ENCODE measurements around the gene UXT. TPM values are rescaled to one million over a fixed set of nuclear protein-coding genes. Genes with fewer than 3 reads are reported as not detected.

The UXT gene
- total RNA-seq, 1 experiment from 2014 or later: 120 TPM

DNA sequence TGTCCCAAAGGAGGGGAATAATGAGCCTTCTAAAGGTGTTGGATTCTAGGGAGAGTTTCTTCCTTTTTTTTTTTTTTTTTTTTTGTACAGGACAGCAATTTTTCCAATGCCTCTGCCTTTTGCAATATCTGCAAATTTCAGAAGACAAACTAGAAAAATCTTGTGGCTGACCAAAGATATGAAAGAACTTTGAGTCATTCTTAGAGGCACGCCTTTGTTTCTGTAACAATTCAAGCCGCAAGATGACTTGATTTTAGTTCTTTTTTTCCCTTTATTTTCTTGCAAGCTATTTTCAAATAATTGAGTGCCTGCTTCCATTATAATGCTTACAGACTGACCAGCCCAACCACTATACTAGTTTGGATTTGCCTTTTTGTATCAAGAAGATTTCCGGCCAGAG is 47.6 kb upstream of the UXT start:
- no peak overlapping the region for H3K27ac Mint-ChIP-seq (ENCODE audit: unreplicated experiment)
- no peak overlapping the region for H3K4me3 Mint-ChIP-seq (ENCODE audit: unreplicated experiment)
- peaks cover 12% of the 10 kb centered on the region for H3K27me3 Mint-ChIP-seq (ENCODE audit: insufficient read depth, unreplicated experiment)
- H3K36me3 ChIP-seq (ENCODE audit: control insufficient read depth, insufficient read depth, low read length): no peaks in the 10 kb centered on the region
- intact Hi-C loops (cut with micrococcal nuclease; ENCODE audit: unreplicated experiment): no loop called here
- no peak overlapping the region for H3K4me3 ChIP-seq (ENCODE audit: low read depth, low read length)
- no peaks in the 10 kb centered on the region for H3K4me1 Mint-ChIP-seq (ENCODE audit: low read depth, unreplicated experiment)
- TF ChIP-seq, protein P1, sequence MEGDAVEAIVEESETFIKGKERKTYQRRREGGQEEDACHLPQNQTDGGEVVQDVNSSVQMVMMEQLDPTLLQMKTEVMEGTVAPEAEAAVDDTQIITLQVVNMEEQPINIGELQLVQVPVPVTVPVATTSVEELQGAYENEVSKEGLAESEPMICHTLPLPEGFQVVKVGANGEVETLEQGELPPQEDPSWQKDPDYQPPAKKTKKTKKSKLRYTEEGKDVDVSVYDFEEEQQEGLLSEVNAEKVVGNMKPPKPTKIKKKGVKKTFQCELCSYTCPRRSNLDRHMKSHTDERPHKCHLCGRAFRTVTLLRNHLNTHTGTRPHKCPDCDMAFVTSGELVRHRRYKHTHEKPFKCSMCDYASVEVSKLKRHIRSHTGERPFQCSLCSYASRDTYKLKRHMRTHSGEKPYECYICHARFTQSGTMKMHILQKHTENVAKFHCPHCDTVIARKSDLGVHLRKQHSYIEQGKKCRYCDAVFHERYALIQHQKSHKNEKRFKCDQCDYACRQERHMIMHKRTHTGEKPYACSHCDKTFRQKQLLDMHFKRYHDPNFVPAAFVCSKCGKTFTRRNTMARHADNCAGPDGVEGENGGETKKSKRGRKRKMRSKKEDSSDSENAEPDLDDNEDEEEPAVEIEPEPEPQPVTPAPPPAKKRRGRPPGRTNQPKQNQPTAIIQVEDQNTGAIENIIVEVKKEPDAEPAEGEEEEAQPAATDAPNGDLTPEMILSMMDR (IDR thresholded peaks at IDR 0.05; ENCODE audit: insufficient read depth in 1 of 2, low read depth in 1 of 2, low read length in 1 of 2, severe bottlenecking in 1 of 2, unreplicated experiment in 1 of 2): no peak
- no peaks in the 10 kb centered on the region for H3K27me3 ChIP-seq (replicated peaks; ENCODE audit: control insufficient read depth, insufficient read depth, low read length)
- POLR2A ChIA-PET: no interaction called here
- H3K4me1 ChIP-seq: no peaks in the 10 kb centered on the region
- no peaks in the 10 kb centered on the region for H3K9me3 ChIP-seq
- CTCF ChIA-PET: interaction anchor here (0.5 kb wide), 1 partner anchor 548 kb away, joined by 6 read pairs; no protein-coding TSS in a partner anchor
- no peaks in the 10 kb centered on the region for H3K9me3 Mint-ChIP-seq (ENCODE audit: unreplicated experiment)
- no peaks in the 10 kb centered on the region for H3K36me3 Mint-ChIP-seq (ENCODE audit: insufficient read depth, unreplicated experiment)
- no peak for DNase-seq
- no TSS peak for BruUV-seq (replicated peaks)

DNA sequence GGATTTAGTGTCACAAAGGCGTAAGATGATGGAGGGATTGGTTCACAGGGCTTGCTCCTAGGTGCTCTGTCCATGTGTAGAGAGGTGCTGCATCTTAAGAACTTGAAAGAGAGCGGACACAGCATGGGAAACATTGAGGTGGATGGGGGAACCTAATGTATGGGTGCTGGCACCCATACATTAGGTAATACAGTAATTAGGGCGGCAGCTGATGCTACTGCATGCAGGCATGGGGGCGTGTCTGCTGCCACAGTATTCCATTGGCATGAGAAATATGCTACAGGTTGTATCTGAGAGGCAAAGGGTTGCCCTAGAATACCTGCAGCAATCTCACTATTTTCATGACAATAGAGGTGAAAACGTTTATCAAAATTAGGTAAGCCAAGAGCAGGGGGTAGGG is 45.8 kb upstream of the UXT start:
- ChIA-PET CTCF (no interaction called here), POLR2A (no interaction called here)
- Mint-ChIP-seq H3K4me3 (ENCODE audit: unreplicated experiment) (no peak overlapping the region), H3K4me1 (ENCODE audit: low read depth, unreplicated experiment) (no peaks in the 10 kb centered on the region), H3K27ac (ENCODE audit: unreplicated experiment) (no peak overlapping the region), H3K9me3 (ENCODE audit: unreplicated experiment) (no peaks in the 10 kb centered on the region), H3K27me3 (ENCODE audit: insufficient read depth, unreplicated experiment) (peaks cover 14% of the 10 kb centered on the region), H3K36me3 (ENCODE audit: insufficient read depth, unreplicated experiment) (no peaks in the 10 kb centered on the region)
- Histone ChIP-seq H3K4me1 (no peaks in the 10 kb centered on the region), H3K27me3 (replicated peaks; ENCODE audit: control insufficient read depth, insufficient read depth, low read length) (no peaks in the 10 kb centered on the region), H3K36me3 (ENCODE audit: control insufficient read depth, insufficient read depth, low read length) (no peaks in the 10 kb centered on the region), H3K4me3 (ENCODE audit: low read depth, low read length) (no peak overlapping the region), H3K9me3 (no peaks in the 10 kb centered on the region)
- TF ChIP-seq, protein P1 (IDR thresholded peaks at IDR 0.05; ENCODE audit: insufficient read depth in 1 of 2, low read depth in 1 of 2, low read length in 1 of 2, severe bottlenecking in 1 of 2, unreplicated experiment in 1 of 2): no peak
- BruUV-seq (replicated peaks): no TSS peak
- no peak for DNase-seq
- intact Hi-C loops (cut with micrococcal nuclease; ENCODE audit: unreplicated experiment): no loop called here

DNA sequence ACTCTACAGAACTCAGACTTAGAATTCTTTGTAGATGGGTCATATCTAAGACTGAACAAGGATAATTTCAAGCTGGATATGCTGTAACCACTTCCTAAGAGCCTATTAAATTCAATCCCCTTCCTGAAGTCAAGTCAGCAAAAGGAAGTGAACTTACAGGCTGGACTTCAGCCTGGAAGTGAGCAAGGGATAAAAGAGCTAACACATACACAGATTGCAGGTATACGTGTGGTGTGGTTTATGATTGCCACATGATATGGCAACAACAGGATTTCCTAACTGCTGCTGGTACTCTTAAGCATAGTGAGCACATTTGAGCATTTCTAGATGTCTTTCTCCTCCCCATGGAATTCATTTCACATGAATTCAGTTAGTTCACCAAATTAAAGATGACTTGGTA is 38.2 kb upstream of the UXT start:
- ChIA-PET CTCF (no interaction called here), POLR2A (no interaction called here)
- no peaks in the 10 kb centered on the region for H3K9me3 ChIP-seq
- no peaks in the 10 kb centered on the region for H3K36me3 ChIP-seq (ENCODE audit: control insufficient read depth, insufficient read depth, low read length)
- Mint-ChIP-seq H3K27me3 (ENCODE audit: insufficient read depth, unreplicated experiment) (peaks cover 3% of the 10 kb centered on the region), H3K9me3 (ENCODE audit: unreplicated experiment) (no peaks in the 10 kb centered on the region), H3K27ac (ENCODE audit: unreplicated experiment) (no peak overlapping the region), H3K36me3 (ENCODE audit: insufficient read depth, unreplicated experiment) (no peaks in the 10 kb centered on the region), H3K4me3 (ENCODE audit: unreplicated experiment) (no peak overlapping the region), H3K4me1 (ENCODE audit: low read depth, unreplicated experiment) (no peaks in the 10 kb centered on the region)
- no peaks in the 10 kb centered on the region for H3K27me3 ChIP-seq (replicated peaks; ENCODE audit: control insufficient read depth, insufficient read depth, low read length)
- TF ChIP-seq, protein P1 (IDR thresholded peaks at IDR 0.05; ENCODE audit: insufficient read depth in 1 of 2, low read depth in 1 of 2, low read length in 1 of 2, severe bottlenecking in 1 of 2, unreplicated experiment in 1 of 2): no peak
- DNase-seq: no peak
- no peak overlapping the region for H3K4me3 ChIP-seq (ENCODE audit: low read depth, low read length)
- no TSS peak for BruUV-seq (replicated peaks)
- H3K4me1 ChIP-seq: no peaks in the 10 kb centered on the region
- intact Hi-C loops (cut with micrococcal nuclease; ENCODE audit: unreplicated experiment): no loop called here
